ENCODE measurements around the gene SPSB1.

GRCh38 chr1:9347095-9347850 lies 54.6 kb downstream of the SPSB1 start:
- TF ChIP-seq POLR2A (IDR thresholded peaks at IDR 0.05) (no peak), EP300 (IDR thresholded peaks at IDR 0.05) (no peak), CTCF (IDR thresholded peaks at IDR 0.05) (no peak), POLR2AphosphoS5 (IDR thresholded peaks at IDR 0.05) (no peak)

Measured in stomach (tissue), 4 donors.